Endometrium (tissue), 2 donors: ENCODE data around the gene PHF2.
A peak's percentile ranks its signal among the peaks of the same experiment; 100 is the strongest.

Experiments
- FAIRE-seq: peaks from 2 replicates; lab custom pipeline; 2012; peaks lifted over from hg19 to GRCh38; lab: Jason Lieb, UNC
- donor health status: control.
- donor health status: control.

The PHF2 gene

DNA sequence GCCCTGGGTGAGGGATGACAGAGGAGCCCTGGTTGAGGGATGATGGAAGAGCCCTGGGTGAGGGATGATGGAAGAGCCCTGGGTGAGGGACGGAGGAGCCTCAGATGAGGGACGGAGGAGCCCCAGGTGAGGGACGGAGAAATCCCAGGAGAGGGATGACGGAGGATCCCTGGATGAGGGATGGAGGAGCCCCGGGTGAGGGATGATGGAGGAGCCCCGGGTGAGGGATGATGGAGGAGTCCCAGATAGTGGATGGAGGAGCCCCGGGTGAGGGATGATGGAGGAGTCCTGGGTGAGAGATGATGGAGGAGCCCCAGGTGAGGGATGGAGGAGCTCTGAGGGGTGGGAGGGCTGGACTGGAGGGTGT, 10.9 kb downstream of the PHF2 start:
- FAIRE-seq: no peak

DNA sequence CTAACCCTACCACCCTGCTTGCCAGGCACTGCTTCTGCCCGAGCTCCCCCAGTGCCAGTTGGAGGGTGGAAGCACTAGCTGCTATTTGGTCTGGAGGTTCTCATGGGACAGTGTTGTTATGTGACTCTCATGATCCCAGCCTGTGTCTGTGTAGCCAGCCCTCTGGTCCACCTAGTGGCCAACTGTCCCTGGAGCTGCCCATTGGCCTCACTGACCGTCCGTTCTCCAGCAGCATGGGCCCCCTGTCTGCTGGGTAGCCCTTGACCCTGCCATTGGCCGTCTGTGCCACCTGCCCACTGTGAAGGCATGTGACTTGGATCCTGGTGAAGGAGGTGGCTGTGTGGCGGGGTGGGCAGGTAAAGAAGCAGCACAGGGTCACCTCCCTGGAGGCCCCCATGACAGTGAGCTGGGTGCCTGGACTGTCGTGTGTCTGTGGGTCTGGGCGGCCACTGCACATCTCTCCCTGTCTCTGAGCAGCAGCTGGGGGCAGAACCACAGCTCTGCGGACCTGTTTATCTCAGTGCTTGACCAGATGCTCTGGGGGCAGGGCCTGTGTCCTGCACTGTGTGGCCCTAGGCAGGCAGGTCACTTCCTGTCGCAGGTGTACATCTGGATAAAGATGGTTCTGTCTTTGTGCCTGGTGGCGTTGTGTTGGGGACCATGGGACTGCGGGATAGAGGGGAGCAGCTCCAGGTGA, 11.4 kb downstream of the PHF2 start:
- FAIRE-seq: no peak

DNA sequence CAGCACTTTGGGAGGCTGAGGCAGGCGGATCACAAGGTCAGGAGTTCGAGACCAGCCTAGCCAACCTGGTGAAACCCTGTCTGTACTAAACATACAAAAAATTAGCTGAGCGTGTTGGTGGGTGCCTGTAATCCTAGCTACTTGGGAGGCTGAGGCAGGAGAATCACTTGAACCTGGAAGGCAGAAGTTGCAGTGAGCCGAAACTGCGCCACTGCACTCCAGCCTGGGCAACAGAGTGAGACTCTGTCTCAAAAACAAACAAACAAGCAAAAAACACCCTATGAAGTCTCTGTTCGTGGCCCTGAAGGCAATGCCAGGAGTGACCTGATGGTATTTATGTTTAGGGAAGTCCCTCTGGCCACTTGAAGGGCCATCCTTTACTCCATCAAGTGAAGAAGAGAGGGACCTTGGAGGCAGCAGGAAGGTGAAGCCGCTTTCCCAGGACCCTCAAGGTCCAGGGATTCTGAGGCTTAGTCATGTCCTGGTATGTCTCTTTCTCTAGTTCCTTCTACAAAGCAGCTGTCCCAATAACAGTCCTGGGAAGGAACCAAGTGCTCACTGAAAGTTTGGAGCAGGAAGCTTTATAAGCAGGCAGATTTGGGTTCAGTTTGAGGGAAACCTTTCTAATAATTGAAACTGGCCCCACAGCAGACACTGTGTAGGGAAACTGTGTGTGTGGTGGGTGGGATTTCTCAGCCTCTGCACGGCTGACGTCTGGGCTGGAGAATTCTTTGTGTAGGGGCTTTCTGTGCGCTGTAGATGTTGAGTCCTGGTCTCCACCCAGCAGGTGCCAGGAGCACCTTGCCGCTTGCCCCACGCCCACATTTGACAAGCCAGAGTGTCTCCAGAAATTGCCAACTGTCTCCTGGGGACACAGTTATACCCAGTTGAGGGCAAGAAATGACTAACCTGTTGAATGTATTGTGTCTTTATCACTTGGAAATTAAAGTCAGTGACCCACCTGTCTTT, 12.5 kb downstream of the PHF2 start:
- no peak for FAIRE-seq

DNA sequence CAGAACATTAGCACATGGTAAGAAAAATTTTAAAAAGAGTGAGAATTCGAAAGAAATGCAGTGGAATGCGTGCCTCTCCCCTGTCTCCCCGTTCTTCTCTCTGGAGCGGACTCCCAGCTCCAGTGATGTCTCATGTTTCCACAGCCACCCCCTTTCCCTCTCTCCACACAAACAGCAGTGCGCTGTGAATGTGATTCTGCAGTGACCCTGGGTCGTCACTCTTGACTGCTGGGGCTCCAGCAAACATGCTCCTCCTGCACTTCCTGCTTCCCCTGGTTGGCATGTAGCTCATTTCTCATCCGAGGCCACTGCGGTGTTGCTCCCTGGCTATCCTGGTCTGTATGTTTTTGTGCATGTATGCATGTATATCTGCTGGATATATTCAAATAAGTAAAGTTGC, 13.3 kb downstream of the PHF2 start:
- FAIRE-seq: no peak

DNA sequence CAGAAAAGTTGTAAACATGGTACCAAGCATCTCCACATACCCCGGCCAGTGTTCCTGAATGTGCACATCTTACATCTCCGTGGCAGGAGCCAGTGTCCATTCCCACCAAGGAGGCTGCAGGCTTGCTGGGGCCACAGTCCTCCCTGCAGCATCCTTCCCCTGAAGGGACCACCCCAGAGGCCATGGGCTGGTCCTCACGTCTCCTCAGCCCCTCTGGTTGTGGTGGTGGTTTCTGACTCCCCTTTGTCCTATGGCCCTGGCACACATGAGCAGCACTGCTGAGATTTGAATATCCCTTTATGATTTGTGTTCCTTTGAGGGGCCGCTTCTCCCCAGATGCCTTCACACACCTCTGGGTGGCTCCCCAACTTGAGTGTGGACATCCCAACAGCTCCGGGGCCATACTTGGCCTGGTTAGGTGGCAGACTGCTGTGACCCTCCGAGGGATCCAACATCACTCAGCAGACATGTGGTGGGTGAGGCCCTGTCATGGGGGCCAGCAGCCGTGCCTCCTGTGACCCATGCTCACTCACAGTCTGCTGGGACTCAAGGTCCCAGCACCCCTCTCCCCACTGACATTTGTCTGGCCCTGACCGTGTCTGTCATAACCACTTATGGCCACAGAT, 14.3 kb downstream of the PHF2 start:
- FAIRE-seq: no peak

DNA sequence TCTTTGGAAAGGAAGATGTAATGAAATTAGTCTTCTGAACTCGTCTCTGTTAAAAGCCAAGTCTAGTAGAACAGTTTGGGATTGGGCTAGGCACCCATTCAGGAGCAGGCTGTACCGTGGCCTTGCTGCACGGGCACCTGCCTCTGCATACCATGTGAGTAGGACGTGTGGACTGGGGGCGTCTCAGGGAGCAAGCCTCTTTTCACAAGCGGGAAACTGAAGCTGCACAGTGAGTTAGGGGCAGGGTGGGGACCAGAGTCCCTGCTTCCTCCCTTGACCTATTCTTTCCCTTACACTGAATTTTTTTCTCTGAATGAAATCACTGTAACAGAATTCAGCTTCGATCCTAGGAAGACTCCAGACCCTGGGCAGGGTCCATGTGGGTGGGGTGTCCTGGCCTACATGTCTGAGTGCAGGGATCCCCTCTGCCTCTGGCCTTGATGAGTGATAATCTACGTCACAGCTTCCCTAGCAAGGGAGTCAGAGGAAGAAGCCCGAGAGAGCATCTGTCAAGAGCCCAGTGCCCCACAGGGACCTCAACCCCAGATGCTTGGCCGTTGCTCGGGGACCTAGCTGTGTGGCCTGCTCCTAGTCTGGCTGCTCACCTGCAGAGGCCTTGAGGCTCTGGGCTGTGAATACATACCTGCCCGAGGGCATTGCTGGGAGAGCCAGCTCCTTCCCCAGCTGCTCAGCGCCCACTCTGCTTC, 15.1 kb downstream of the PHF2 start:
- FAIRE-seq: no peak

DNA sequence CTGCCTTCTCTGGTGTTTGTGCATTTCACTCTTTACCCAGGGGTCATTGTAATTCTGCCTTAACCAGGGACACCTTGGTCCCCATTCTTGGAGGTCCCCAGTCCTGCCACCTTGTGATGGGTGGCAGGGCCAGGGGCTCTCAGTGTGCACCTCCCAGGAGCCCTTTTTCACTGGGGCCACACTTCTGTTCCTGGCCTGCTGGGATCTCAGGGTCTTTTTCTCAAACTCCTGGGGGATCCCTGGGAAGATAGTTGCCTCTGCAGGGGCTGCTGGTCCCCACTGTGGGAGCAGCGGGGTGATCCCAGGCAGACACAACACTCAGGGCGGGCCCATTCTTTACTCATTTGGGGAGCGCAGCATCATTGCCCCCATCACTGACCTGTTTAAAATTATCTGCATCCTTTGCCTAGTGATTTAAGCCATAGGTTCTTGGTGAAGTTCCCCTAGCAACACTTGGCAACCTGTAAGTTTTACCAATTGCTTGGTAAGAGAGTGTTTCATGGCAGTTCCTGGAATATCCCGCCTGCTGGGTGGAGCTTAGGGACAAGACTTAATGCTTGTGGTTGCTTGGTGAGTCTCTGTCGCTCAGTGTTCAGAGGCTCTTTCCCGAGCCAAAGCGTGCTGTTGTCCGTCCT, 15.7 kb downstream of the PHF2 start:
- no peak for FAIRE-seq

DNA sequence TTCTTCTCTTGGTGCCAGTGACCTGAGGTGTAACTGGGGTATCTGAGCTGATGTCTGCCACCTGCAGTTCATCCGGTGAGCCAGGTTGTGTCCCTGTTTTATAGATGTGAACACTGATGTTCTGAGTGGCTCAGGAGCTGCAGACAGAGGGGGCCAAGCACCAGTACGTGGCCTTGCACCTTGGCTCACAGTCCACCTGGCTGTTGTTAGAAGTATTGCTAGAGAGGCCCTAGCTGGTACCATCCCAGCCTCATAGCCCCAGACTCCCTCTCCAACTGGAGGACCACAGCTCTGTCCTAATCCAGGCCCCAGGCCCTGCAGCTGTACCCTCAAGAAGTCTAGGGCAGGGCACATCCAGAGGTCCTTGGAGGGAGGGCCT, 16.2 kb downstream of the PHF2 start:
- FAIRE-seq: no peak

DNA sequence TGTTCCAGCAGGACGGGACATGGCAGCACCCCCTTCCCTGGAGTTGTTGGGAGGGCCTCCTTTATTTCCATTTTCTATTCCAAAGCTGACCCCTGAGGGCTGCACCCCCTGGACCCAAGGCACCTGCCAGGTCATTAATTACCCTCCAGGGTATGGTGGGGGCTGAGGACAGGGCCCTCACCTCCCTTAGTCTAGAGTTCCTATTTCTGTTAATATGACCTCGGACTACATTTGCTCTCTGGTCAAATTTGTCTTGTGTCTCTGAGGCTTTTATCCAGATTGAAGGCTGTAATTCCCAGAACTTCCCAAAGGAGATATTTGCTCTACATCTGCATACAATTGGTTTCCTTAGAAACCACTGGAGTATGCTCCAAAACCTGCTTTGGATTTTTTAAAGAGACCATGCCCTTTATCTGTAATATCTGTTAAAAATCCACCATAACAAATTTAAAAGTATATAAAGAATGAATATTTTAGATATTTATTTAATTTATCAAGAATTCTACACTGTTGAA, 16.8 kb downstream of the PHF2 start:
- peak; percentile 62 for FAIRE-seq

DNA sequence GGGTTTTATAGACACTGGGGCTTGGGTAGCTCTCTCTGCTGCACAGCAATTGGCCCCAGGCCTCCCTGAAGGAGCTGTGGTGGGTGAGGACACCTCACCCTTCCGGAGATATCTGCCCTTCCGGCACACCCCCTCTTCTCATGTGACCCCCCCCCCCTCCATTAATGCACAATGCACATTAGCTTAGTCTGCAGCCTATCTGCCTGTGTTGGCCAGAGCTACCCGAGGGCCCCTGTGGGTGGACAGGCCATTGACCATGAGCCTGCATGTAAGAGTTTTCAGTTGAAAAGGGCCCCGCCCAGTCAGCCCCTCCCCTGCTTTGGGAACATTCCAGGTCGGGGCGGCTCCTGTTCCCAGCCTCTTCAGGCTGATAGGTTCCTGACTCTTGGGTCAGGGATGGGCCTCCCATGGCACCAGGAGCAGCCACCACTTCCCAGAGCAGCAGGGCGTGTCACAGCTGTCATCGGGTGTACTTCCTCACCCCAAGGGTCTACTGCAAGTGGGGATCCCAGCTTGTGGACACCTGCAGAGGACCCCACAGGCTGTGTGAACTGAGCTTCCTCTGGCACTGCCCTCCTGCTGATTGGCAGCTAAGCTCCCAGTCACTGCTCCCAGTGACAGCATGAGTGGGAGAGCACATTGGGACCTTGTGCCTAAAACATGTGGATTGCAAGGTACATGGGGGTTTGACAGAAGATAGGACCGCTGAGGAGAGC, 17.8 kb downstream of the PHF2 start:
- FAIRE-seq: no peak

DNA sequence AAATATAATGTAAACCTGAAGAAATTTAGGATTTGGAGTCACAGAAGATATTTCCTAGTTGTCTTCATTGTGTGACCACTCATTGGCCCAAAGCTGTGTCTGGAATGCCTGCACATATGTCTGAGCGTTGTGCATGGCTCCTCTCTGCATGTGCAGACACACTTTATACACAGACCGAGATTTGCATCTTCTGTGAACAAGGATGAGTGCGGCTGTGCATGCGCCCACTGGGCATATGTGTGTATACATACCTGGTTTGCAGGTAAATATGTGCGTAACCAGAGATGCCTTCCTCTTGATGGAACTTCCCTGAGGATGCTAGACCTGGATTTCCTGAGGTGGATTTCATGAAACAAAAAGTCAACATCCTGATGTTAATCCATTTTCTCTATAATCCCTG, 19.1 kb downstream of the PHF2 start:
- no peak for FAIRE-seq

DNA sequence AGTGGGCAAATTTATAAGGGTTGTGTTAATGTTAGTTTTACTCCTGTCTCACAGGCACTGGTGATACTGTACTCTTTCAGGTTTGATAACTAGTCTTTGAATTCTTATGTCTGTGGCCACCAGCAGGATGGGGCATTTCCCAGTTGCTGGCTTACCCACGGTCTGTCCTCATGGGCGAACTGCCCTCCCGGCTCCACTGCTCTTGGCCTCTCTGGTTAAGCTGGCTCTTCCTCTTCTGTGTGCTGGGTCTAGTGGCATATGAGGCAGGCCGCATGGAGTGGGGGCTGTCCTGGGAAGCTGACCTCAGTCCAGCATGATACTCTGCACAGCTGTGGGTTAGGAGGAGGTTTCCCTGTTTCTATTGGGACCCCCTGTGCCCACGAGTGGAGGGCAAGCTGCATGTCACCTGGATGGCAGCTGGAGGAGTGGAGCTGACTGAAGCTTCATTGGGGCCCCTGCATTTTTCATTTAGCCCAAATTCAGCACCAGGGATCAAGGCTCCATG, 19.5 kb downstream of the PHF2 start:
- no peak for FAIRE-seq

DNA sequence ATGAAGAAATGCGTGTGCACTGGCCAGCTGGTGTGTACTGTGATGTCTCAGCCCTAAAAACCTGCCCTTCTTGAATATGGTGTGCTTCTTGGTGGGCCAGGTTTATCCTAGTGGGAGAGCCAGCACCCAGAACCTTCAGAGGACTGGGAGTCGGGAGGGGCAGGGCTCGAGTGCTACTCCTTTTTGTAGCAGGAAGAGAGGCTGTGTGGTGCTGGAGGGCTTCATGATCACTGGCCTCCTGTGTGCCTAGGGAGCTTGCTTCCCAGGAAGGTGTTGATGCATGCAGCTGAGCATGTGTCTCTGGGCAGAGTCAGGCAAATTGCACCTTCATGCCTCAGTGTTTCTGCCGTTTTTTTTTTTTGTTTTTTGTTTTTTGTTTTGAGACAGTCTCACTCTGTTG, 20.0 kb downstream of the PHF2 start:
- no peak for FAIRE-seq

DNA sequence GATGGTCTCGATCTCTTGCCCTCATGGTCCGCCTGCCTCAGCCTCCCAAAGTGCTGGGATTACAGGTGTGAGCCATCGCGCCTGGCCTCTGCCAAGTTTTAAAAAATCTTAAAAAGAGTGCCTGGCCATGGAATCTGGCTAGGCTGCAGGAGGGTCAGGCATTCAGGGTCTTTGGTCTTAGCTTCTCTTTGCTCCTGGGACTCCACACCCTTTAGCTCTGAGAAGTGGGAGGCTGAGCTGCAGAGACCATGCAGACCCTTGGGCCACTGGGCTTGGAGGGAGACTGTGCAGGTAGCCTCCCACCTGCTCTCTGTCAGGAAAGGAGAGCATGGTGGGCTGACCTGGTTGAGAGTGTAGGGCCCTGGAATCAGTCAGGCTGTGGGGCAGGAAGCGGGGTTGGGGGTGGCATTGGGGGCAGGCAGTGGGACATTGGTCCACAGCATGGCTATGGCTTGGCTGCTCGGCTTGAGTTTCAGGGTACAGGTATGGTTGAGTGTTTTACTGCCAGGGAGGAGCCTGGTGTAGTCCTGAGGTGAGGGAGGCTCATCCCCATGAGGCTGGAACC, 20.8 kb downstream of the PHF2 start:
- no peak for FAIRE-seq

DNA sequence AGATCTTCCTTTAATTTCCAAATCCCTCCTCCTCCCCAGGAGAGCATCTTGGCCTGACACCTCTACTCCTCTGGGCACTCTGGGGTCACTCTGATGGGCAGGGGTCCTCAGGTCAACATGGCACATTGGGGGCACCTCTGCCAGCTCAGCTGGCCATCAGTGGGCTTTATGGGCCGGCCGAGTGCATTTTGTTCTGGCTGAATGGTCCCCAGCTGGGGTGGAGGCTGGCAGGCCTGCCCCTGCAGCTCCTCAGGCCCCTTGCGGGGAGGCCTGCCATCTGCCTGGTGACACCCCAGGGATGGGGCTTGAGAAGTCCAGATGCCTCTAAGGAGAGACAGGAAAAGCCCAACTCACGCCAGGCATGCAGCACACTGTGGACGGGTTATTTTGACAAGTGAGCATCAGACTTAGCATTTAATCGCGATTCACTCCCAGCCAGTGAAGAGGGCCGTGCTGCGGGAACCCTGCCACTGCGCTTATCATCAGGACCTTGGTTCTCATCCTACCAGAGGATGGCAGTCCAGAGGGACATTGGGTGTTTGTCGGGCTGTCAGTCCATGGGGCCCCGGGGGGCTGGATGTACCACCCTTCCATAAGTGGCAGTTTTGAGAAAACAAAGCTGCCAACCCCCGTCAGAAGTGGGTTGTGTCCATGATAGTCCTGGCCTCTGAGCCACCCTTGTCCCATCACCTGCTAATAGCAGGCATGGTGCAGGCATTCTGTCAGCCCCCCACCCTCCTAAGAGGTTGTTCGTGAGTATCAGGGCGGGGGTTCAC, 21.7 kb downstream of the PHF2 start:
- FAIRE-seq: no peak

DNA sequence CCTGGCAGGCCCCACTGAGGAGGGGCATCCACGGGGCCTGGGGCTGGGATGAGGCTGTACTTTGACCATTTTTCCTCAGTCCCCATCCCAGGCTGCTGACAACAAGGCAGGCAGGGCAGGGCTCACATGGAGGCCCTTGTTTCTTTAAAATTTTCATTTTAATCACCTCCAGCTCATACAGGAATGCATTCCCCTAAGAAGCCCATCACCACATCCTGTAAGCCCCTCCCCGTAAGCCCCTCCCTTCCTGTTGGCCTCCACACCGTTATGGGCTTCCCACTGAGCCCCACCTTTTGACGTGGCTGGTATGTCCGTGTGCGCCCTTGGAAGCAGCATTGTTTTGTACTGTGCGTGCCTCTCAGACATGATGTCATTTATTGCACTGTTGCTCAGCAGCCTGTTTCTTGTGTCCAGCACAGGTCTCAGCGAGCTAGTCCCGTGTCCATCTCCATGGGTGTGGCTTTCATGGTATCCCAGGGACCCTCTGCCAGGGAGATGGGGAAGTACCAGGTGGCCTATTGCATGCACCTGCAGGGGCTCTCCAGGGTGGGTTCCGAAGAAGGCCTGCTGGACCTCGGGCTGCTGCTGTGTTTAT, 22.4 kb downstream of the PHF2 start:
- FAIRE-seq: no peak

DNA sequence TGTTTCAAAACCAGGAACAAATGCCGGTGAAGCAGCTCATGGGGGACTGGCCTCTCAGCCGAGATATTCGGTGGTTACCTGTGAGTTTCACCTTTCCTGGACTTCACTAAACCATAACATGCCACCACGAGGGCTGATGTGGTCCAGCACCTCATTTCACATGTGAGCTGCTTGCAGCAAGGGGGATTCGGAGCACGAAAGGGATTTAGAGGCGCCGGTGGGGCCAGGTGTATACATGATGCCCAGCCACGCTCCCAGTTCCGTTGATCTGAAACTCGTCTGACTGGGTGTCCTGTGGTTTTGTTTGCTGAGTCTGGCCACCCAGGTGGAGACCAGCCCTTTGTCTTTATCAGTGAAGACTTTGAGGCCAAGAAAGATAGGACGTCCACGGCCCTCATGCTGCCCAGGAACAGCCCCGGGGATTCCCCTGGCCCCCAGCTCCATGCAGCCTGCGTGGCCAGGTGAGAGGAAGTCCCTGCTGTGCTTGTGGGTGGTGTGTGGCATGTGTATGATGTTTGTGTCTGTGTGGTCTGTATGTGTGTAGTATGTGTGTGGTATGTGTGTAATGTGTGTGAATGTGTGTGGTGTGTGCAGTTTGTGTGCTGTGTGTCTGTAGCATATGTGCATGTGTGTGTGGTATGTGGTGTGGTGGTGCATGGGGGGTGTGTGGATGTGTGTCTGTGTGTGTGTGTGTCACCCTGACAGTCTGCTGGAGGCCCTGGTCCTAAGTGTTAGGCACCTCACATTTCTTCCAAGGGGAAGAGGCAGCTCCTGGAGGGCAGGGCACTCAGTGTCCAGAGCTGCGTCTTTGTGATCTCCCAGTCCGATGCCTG, 23.4 kb downstream of the PHF2 start:
- FAIRE-seq: no peak

DNA sequence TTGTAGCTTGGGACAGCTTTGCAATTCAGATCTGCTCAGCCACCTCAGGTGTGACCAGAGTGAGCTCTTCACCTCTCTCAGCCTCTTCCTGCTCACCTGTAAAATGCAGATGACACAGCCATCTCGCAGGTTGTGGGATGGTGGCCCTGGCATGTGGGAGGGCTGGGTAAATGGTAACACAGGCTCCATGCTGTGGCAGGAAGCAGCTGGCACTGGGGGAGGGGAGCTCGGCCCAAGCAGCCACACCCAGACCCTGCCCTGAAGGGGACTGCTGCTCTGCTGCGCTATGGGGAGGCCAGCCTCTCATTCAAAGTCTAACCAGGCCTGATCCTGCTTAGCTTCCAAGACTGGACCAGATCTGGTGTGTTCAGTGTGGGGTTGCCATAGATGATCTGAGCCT, 24.1 kb downstream of the PHF2 start:
- FAIRE-seq: no peak
